Keratinocyte (primary cell): ENCODE measurements around the gene TMEM207. TPM values are rescaled to one million over a fixed set of nuclear protein-coding genes. Genes with fewer than 3 reads are reported as not detected.

ENCODE experiments used
- DNase-seq: peaks from one replicate; pipeline ENCODE4 v3.0.0-alpha.2; 2011; ENCODE audit warnings: low read depth, missing footprints, low spot score
- FAIRE-seq: peaks from 2 replicates; lab custom pipeline; 2011; peaks lifted over from hg19 to GRCh38; lab: Jason Lieb, UNC
- H2AFZ ChIP-seq: 2 replicates; pipeline ENCODE4 v1.6.0; 2012; ENCODE audit warnings: low read length, control low read depth, inconsistent platforms; ENCODE audit not compliant: control insufficient read depth
- H3K27ac ChIP-seq: 2 replicates; pipeline ENCODE4 v1.5.1; 2011; ENCODE audit warnings: low read length; ENCODE audit not compliant: control insufficient read depth, insufficient read depth
- H3K27me3 ChIP-seq: 3 replicates; pipeline ENCODE4 v1.6.0; 2011; ENCODE audit warnings: low read length; ENCODE audit not compliant: control insufficient read depth, insufficient read depth; ENCODE audit errors: extremely low read depth
- H3K36me3 ChIP-seq, 2 experiments: 2 replicates in 1 of 2; 3 replicates in 1 of 2; pipeline ENCODE4 v1.5.1; 2011; ENCODE audit warnings: low read length in 2 of 2, mild to moderate bottlenecking in 1 of 2; ENCODE audit not compliant: control insufficient read depth in 2 of 2, insufficient read depth in 2 of 2; ENCODE audit errors: extremely low read depth in 1 of 2
- H3K4me1 ChIP-seq: 3 replicates; pipeline ENCODE4 v1.5.1; 2011; ENCODE audit warnings: low read length; ENCODE audit not compliant: control insufficient read depth, insufficient read depth; ENCODE audit errors: extremely low read depth
- H3K4me2 ChIP-seq: 3 replicates; pipeline ENCODE4 v1.6.0; 2011; ENCODE audit warnings: low read depth, low read length; ENCODE audit not compliant: control insufficient read depth, insufficient read depth; ENCODE audit errors: extremely low read depth
- H3K4me3 ChIP-seq, 3 experiments: fragments of 200-600 bp in 1 of 3; sonication (generic) in 1 of 3; 2 replicates in 2 of 3; 3 replicates in 1 of 3; pipeline ENCODE4 v1.5.1; 2011 to 2016; ENCODE audit warnings: low read length in 3 of 3, mild to moderate bottlenecking in 3 of 3, control low read depth in 2 of 3, inconsistent platforms in 1 of 3, low read depth in 1 of 3, mixed read lengths in 1 of 3, mixed run types in 1 of 3, moderate library complexity in 1 of 3; ENCODE audit not compliant: control insufficient read depth in 2 of 3, insufficient read depth in 2 of 3; ENCODE audit errors: extremely low read depth in 1 of 3
- H3K79me2 ChIP-seq: 2 replicates; pipeline ENCODE4 v1.6.0; 2012; ENCODE audit warnings: low read length; ENCODE audit not compliant: control insufficient read depth, insufficient read depth
- H3K9ac ChIP-seq: 3 replicates; pipeline ENCODE4 v1.6.0; 2011; ENCODE audit warnings: low read length; ENCODE audit not compliant: control insufficient read depth, insufficient read depth; ENCODE audit errors: extremely low read depth
- H3K9me1 ChIP-seq: 3 replicates; pipeline ENCODE4 v1.6.0; 2011; ENCODE audit warnings: low read length; ENCODE audit not compliant: control insufficient read depth, insufficient read depth; ENCODE audit errors: extremely low read depth
- H3K9me3 ChIP-seq: 2 replicates; pipeline ENCODE4 v1.5.1; 2012; ENCODE audit warnings: low read depth, low read length; ENCODE audit not compliant: control insufficient read depth
- H4K20me1 ChIP-seq: 3 replicates; pipeline ENCODE4 v1.6.0; 2011; ENCODE audit warnings: low read length; ENCODE audit not compliant: control insufficient read depth, insufficient read depth; ENCODE audit errors: extremely low read depth
- CTCF ChIP-seq, 3 experiments: IDR thresholded peaks in 1 of 3; conservative IDR thresholded peaks in 1 of 3; optimal IDR thresholded peaks in 1 of 3; 2 replicates in 2 of 3; 3 replicates in 1 of 3; pipeline versions ENCODE3 to v1.5.1; 2011; ENCODE audit warnings: low read length in 3 of 3, mild to moderate bottlenecking in 3 of 3, moderate library complexity in 2 of 3, control low read depth in 1 of 3, inconsistent platforms in 1 of 3; ENCODE audit not compliant: insufficient read depth in 2 of 3; ENCODE audit errors: extremely low read depth in 1 of 3
- EZH2 ChIP-seq: IDR thresholded peaks from one replicate; pipeline ENCODE4 v1.6.1; 2012; ENCODE audit warnings: inconsistent platforms, mild to moderate bottlenecking, low read length, moderate library complexity
- dilution Hi-C: fragments of 300-500 bp; cut with MboI; formaldehyde crosslinking; loops from one replicate; pipeline ENCODE4 v1.7.0; 2020; ENCODE audit warnings: low sequenced_read_pairs; ENCODE audit not compliant: extremely low pct_ligation_motif_present
- polyA plus RNA-seq, 5 experiments: library from polyadenylated mRNA; depleted of rRNA in 3 of 5; stranded (reverse) in 3 of 5; stranded (forward) in 1 of 5; unstranded in 1 of 5; fragments of >200 nt; gene quantifications; 1 replicate in 1 of 5; 2 replicates in 3 of 5; 3 replicates in 1 of 5; pipeline versions ENCODE4 v1.2.1 to v1.2.3, GENCODE V29; 2011 to 2012; ENCODE audit warnings: missing spikeins in 2 of 5, low read depth in 1 of 5, low replicate concordance in 1 of 5

The TMEM207 gene
- polyA plus RNA-seq, 1 donor (not counting 4 experiments of a cell fraction or from before 2014, with no cell fraction given): not detected

DNA sequence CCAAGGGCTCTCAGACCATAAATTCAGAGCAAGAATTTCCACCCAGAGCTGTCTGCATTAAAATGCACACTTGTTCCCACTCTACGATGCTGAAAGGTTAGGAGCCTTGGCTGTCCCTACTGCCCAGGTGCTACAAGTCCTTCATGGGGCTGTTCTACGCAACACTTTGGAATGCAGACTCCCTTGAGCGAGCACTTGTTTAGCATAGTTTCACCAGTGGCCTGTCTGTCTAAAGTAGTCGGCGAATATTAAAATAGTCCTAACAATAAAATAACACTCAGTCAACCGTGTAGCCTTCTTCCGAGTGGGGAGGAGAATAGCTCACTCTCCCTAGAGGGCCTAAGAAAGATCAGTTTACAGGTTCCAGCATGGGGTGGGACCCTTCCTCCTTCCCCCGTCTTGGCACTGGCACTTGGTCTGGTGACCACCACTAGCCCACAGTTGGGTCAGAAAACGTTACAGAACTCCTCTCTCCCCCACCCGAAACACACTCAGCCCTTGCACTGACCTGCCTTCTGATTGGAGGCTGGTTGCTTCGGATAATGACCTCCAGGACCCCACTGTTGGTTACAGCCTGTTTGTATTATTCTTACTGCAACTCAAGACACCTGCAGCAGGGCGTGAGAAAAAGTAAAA, 62.0 kb downstream of the TMEM207 start, which contains the start of gene CLDN16:
Gene CLDN16, plus strand, starts transcription at position 586 of the 636 bp plus-strand sequence. CDS start 167 bp downstream, outside the sequence.
- no peak within 1 kb of the TSS for H3K4me2 ChIP-seq

GRCh38 chr3:190385731-190386688, 63.7 kb downstream of the TMEM207 start:
- peak overlapping the region; percentile 11 for H3K9ac ChIP-seq
- H3K36me3 ChIP-seq: no peaks in the 10 kb centered on the region
- H3K79me2 ChIP-seq: no peaks in the 10 kb centered on the region
- no peaks in the 10 kb centered on the region for H3K9me3 ChIP-seq
- peaks cover 42% of the 10 kb centered on the region for H3K4me1 ChIP-seq
- DNase-seq (peak; percentile 58), FAIRE-seq (peak; percentile 100)
- peak overlapping the region; percentile 62 for H2AFZ ChIP-seq
- no peaks in the 10 kb centered on the region for H3K9me1 ChIP-seq
- H4K20me1 ChIP-seq: no peaks in the 10 kb centered on the region
- H3K4me3 ChIP-seq: peak overlapping the region in 1 of 3 experiments; percentile 24
- dilution Hi-C loops: no loop called here
- TF ChIP-seq EZH2: no peak
- no peak for TF ChIP-seq CTCF (optimal IDR thresholded peaks at IDR 0.05 in 1 of 3, IDR thresholded peaks at IDR 0.05 in 1 of 3, conservative IDR thresholded peaks at IDR 0.05 in 1 of 3; ENCODE audit: extremely low read depth in 1 of 3, insufficient read depth in 2 of 3, low read length in 3 of 3)
- H3K4me2 ChIP-seq: peak overlapping the region; percentile 74
- H3K27me3 ChIP-seq: no peaks in the 10 kb centered on the region
- peak overlapping the region; percentile 89 for H3K27ac ChIP-seq

More for the DNA sequence above, 62.0 kb downstream of the TMEM207 start, which contains the start of gene CLDN16:
- DNase-seq (no peak), FAIRE-seq (no peak)
- Histone ChIP-seq H3K27me3 (no peaks in the 10 kb centered on the region), H3K79me2 (no peaks in the 10 kb centered on the region), H3K4me3 (no peak within 1 kb of the TSS), H3K4me1 (peaks cover 25% of the 10 kb centered on the region), H3K27ac (peak within 1 kb of the TSS; percentile 89), H3K9ac (peak within 1 kb of the TSS; percentile 12), H3K9me3 (no peaks in the 10 kb centered on the region), H2AFZ (peak within 1 kb of the TSS; percentile 39), H3K36me3 (no peaks in the 10 kb centered on the region), H3K9me1 (no peaks in the 10 kb centered on the region), H4K20me1 (no peaks in the 10 kb centered on the region)
- dilution Hi-C loops: no loop called here
- TF ChIP-seq CTCF (optimal IDR thresholded peaks at IDR 0.05 in 1 of 3, IDR thresholded peaks at IDR 0.05 in 1 of 3, conservative IDR thresholded peaks at IDR 0.05 in 1 of 3; ENCODE audit: extremely low read depth in 1 of 3, insufficient read depth in 2 of 3, low read length in 3 of 3): no peak
